SK-N-SH (cell line): ENCODE results near the gene RNF166.
"Not testable (repeated sequence)": the region's sequence is repeated elsewhere in the genome, so short reads cannot be mapped to it uniquely, and the experiment has no call there.

Experiments used
- CTCF ChIP-seq: fragments of 200-600 bp; sonication (generic); IDR thresholded peaks from 2 replicates; pipeline ENCODE4 v1.6.1; 2017; ENCODE audit warnings: antibody characterized with exemption, mild to moderate bottlenecking, moderate library complexity
- EP300 ChIP-seq, 2 experiments: IDR thresholded peaks; 2 replicates each; pipeline versions ENCODE4 v1.4.0 to v1.6.1; 2012; ENCODE audit warnings: borderline replicate concordance in 1 of 2, low read depth in 1 of 2, low read length in 1 of 2
- REST ChIP-seq: IDR thresholded peaks from 2 replicates; pipeline ENCODE4 v1.6.1; 2012; ENCODE audit warnings: mild to moderate bottlenecking, low read depth, low read length, moderate library complexity

GRCh38 chr16:88669493-88669892, 36.7 kb downstream of the RNF166 start:
- TF ChIP-seq CTCF; EP300 (IDR thresholded peaks at IDR 0.05; ENCODE audit: borderline replicate concordance in 1 of 2, low read depth in 1 of 2, low read length in 1 of 2); REST: not testable (repeated sequence)
